Ovary (tissue), 3 donors: ENCODE measurements around the gene UBR1.
"Not testable (repeated sequence)": the region's sequence is repeated elsewhere in the genome, so short reads cannot be mapped to it uniquely, and the experiment has no call there.

ENCODE experiments used
- CTCF ChIP-seq, 3 donors: fragments of 450-650 bp in 2 of 3; fragments of 200-600 bp in 1 of 3; IDR thresholded peaks; one replicate each; pipeline versions ENCODE4 v1.5.1 to v1.8.0; 2016 to 2022; ENCODE audit warnings: antibody characterized with exemption in 3 of 3, mild to moderate bottlenecking in 1 of 3
- EP300 ChIP-seq: sonication (generic); formaldehyde crosslinking; IDR thresholded peaks from one replicate; pipeline ENCODE4 v1.6.1; 2017; ENCODE audit warnings: antibody characterized with exemption
- POLR2A ChIP-seq: fragments of 450-650 bp; IDR thresholded peaks from one replicate; pipeline ENCODE4 v1.6.1; 2017; ENCODE audit warnings: antibody characterized with exemption, mild to moderate bottlenecking, moderate library complexity
- donor health status: DM: no; HTN: no; CAD: no.

DNA sequence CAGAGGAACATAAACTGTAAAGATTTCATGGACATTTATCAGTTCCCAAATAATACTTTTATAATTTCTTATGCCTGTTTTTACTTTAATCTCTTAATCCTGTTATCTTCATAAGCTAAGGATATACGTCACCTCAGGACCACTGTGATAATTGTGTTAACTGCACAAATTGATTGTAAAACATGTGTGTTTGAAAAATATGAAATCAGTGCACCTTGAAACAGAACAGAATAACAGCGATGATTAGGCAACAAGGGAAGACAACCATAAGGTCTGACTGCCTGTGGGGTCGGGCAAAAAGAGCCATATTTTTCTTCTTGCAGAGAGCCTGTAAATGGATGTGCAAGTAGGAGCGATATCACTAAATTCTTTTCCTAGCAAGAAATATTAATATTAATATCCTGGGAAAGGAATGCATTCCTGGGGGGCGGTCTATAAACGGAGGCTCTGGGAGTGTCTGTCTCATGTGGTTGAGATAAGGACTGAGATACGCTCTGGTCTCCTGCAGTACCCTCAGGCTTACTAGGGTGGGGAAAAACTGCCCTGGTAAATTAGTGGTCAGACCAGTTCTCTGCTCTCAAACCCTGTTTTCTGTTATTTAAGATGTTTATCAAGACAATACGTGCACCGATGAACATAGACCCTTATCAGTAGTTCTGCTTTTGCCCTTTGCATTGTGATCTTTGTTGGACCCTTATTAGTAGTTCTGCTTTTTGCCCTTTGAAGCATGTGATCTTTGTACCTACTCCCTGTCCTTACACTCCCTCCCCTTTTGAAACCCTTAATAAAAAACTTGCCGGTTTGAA lies 22.5 kb upstream of the UBR1 start:
- TF ChIP-seq POLR2A; CTCF (IDR thresholded peaks at IDR 0.05); EP300: not testable (repeated sequence)
